Transverse colon (tissue), 3 donors: ENCODE results near the gene TMEM181.

Source experiments
- EP300 ChIP-seq: sonication (generic); formaldehyde crosslinking; IDR thresholded peaks from one replicate; pipeline ENCODE4 v1.6.1; 2017; ENCODE audit warnings: antibody characterized with exemption, low read depth
- TF ChIP-seq, protein P1 (sequence below), 5 experiments: fragments of 200-600 bp in 3 of 5; fragments of 450-650 bp in 2 of 5; sonication (generic) in 3 of 5; IDR thresholded peaks; 1 replicate in 2 of 5; 2 replicates in 3 of 5; pipeline ENCODE4 v1.5.1; 2016 to 2017; ENCODE audit warnings: antibody characterized with exemption in 5 of 5, inconsistent platforms in 3 of 5, mild to moderate bottlenecking in 2 of 5, moderate library complexity in 1 of 5

DNA sequence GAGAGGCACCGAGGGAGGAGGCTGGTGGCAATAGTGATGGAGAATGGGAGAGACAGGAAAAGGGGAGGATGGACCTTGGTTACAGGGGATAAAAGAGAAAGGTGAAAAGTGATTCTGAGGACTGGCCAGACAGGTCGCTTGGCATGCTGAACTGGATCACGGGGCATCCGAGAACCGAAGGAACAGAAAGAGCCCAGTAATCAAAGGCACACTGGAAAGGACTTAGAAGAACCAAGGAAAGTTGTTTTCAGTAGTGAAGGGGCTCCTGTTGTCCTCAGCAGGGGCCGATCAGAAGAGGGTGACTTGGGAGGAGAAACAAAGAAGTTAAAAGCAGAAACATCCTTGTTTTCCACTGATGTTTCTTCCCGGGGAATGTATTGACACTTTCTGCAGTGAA, 108.8 kb downstream of the TMEM181 start:
- TF ChIP-seq, protein P1, sequence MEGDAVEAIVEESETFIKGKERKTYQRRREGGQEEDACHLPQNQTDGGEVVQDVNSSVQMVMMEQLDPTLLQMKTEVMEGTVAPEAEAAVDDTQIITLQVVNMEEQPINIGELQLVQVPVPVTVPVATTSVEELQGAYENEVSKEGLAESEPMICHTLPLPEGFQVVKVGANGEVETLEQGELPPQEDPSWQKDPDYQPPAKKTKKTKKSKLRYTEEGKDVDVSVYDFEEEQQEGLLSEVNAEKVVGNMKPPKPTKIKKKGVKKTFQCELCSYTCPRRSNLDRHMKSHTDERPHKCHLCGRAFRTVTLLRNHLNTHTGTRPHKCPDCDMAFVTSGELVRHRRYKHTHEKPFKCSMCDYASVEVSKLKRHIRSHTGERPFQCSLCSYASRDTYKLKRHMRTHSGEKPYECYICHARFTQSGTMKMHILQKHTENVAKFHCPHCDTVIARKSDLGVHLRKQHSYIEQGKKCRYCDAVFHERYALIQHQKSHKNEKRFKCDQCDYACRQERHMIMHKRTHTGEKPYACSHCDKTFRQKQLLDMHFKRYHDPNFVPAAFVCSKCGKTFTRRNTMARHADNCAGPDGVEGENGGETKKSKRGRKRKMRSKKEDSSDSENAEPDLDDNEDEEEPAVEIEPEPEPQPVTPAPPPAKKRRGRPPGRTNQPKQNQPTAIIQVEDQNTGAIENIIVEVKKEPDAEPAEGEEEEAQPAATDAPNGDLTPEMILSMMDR (IDR thresholded peaks at IDR 0.05) = no peak
- no peak for TF ChIP-seq EP300
